ENCODE data around the gene LHX4.
A peak's percentile ranks its signal among the peaks of the same experiment; 100 is the strongest.

Gene LHX4

GRCh38 chr1:180287988-180288705 is 58.1 kb downstream of the LHX4 start:
- H3K4me3 ChIP-seq: no peak overlapping the region
- no peak for DNase-seq (ENCODE audit: low spot score)
- H3K27ac ChIP-seq: peak overlapping the region in 1 of 2 donors; percentile 5
- no peak for TF ChIP-seq CTCF (IDR thresholded peaks at IDR 0.05)

- Histone ChIP-seq H3K27ac (no peak overlapping the region), H3K4me3 (no peak overlapping the region)
- DNase-seq (ENCODE audit: low spot score): no peak
- no peak for TF ChIP-seq CTCF (IDR thresholded peaks at IDR 0.05)
These were observed 58.9 kb downstream of the LHX4 start for GRCh38 chr1:180288940-180289339.

- TF ChIP-seq CTCF (IDR thresholded peaks at IDR 0.05): no peak
- H3K27ac ChIP-seq: no peak overlapping the region
These were observed 60.4 kb downstream of the LHX4 start for GRCh38 chr1:180290265-180291001.

GRCh38 chr1:180291004-180291403 is 60.9 kb downstream of the LHX4 start:
- TF ChIP-seq CTCF (IDR thresholded peaks at IDR 0.05): no peak
- Histone ChIP-seq H3K4me3 (no peak overlapping the region), H3K27ac (no peak overlapping the region)
- no peak for DNase-seq (ENCODE audit: low spot score)

More at GRCh38 chr1:180290265-180291001, 60.4 kb downstream of the LHX4 start:
- no peak overlapping the region for H3K4me3 ChIP-seq
- DNase-seq (ENCODE audit: low spot score): no peak

- TF ChIP-seq CTCF (IDR thresholded peaks at IDR 0.05): no peak
- Histone ChIP-seq H3K27ac (no peak overlapping the region), H3K4me3 (no peak overlapping the region)
- no peak for DNase-seq (ENCODE audit: low spot score)
These were observed 64.6 kb downstream of the LHX4 start for GRCh38 chr1:180294711-180295110.

GRCh38 chr1:180295999-180296398 is 65.9 kb downstream of the LHX4 start:
- no peak for TF ChIP-seq CTCF (IDR thresholded peaks at IDR 0.05)
- H3K4me3 ChIP-seq: no peak overlapping the region
- DNase-seq (ENCODE audit: low spot score): no peak
- H3K27ac ChIP-seq: no peak overlapping the region

Measured in coronary artery (tissue), 2 donors.